Measurements from ENCODE around the gene USP6.
"Not testable (repeated sequence)": the region's sequence is repeated elsewhere in the genome, so short reads cannot be mapped to it uniquely, and the experiment has no call there.

USP6 gene

GRCh38 chr17:5191541-5192417 lies 75.9 kb downstream of the USP6 start, which contains the start of gene ZNF594:
Gene ZNF594, minus strand, starts transcription at chr17:5191868. Its CDS starts 7,612 bp downstream, at chr17:5184256.
- DNase-seq (ENCODE audit: low read depth in 2 of 2) = peak; percentile 96 to 97

GRCh38 chr17:5194346-5194745 lies 78.5 kb downstream of the USP6 start:
- no peak for DNase-seq (ENCODE audit: low read depth in 2 of 2)

GRCh38 chr17:5198472-5198871 lies 82.6 kb downstream of the USP6 start:
- no peak for DNase-seq (ENCODE audit: low read depth in 2 of 2)

DNA sequence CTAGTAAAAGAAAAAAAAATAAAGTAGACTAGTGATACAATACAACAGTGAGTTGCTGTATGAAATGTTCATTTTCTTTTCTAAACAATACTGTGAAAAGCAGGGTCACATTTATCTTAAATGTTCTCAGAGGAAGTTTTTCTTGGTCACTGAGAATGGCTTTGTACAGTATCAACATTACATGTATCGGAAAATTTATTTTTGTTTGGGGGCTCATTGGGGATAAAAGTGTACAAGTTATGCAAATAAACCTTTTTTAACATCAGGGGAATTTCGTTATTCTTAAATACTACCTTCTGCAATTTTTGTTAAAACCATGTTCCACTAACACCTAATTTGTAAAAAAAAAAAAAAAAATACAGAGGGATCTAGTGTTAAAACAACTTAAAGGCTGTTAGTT lies 84.5 kb downstream of the USP6 start:
- DNase-seq (ENCODE audit: low read depth in 2 of 2) = no peak

GRCh38 chr17:5201011-5201410 lies 85.2 kb downstream of the USP6 start:
- no peak for DNase-seq (ENCODE audit: low read depth in 2 of 2)

DNA sequence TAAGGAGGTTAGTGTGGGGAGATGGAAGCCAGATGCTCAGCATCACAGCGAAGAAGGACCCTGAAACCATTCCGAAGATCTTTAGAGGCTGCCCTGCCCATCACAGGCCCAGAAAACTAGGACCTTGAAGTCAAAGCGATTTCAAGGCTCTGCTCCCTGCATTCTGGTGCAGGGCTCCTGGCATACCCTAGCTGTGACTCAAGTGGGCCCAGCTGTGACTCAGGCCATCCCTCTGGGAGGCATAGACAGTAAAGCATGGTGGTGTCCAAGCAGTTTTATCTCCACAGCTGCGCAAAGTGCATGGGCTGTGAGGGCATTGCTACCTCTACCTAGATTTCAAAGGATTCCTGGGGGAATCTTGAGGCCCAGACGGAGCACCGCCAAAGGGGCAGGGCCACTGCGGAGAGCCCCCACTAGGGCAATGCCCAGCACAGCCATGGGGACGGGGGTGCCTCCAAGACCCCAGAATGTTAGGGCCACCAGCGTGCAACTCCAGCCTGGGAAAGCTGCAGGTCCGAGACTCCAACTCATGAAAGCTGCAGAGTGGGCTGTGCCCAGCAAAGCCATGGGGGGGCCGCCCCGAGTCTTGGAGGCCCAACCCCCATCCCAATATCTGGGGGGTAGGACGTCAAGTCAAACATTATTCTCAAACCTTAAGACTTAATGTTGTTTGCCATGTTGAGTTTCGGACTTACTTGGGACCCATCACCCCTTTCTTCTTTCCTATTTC lies 87.5 kb downstream of the USP6 start:
- DNase-seq (ENCODE audit: low read depth in 2 of 2) = no peak

GRCh38 chr17:5203908-5204294 lies 88.1 kb downstream of the USP6 start:
- DNase-seq (ENCODE audit: low read depth in 2 of 2) = no peak

DNA sequence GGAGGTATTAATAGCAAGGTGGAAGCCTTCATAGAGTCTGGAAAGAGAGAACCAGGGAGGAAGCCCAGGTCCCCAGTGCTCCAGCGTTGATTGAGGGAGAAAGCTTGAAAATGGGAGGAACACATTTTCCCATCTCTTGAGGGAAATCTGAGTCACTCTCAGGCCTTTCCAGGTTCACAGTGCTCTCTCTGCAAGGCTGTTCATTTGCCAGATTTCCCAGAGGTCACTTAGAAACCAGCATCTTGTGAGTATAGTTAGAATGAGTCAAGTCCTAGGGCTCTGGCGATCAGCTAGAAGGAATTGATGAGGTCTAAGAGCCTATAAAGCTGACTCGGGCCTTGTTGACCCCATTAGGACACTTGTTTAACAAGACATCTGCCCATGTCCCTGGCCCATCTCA lies 93.6 kb downstream of the USP6 start:
- DNase-seq (ENCODE audit: low read depth in 2 of 2) = no peak

GRCh38 chr17:5210091-5210490 lies 94.3 kb downstream of the USP6 start:
- no peak for DNase-seq (ENCODE audit: low read depth in 2 of 2)

GRCh38 chr17:5210614-5211252 lies 94.9 kb downstream of the USP6 start:
- no peak for DNase-seq (ENCODE audit: low read depth in 2 of 2)

DNA sequence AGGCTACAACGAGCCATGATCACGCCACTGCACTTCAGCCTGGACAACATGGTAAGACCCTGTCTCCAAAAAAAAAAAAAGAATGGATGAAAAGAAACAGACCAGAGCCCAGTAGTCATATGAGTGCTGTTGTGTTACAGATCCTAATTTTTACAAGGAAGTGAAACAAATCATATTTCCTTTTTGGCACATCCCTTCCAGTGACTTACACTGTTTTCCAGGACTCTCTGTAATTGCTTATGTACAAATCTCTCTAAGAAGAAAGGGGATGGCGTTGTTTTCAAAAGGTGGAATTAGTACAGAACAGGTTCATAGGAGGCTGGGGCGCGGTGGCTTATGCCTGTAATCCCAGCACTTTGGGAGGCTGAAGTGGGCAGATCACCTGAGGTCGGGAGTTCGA lies 95.6 kb downstream of the USP6 start:
- DNase-seq (ENCODE audit: low read depth in 2 of 2) = no peak

GRCh38 chr17:5217562-5217961 lies 101.7 kb downstream of the USP6 start:
- not testable (repeated sequence) for DNase-seq (ENCODE audit: low read depth in 2 of 2)

DNA sequence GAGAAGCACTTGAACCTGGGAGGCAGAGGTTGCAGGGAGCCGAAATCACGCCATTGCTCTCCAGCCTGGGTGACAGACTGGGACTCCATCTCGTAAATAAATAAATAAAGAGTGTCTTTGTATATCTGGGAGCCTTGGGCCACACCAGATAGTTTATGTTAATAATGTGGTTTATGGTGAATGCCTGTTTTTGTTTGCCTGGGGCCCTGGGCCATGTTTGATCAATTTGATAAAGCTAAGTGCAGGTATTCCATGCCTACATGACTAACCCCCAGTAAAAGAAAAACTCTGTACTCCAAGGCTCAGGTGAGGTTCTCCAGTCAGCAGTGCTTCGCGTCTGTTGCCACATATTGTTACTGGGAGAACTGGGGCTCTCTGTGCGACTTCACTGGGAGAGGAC lies 103.7 kb downstream of the USP6 start:
- no peak for DNase-seq (ENCODE audit: low read depth in 2 of 2)

GRCh38 chr17:5220074-5220473 lies 104.2 kb downstream of the USP6 start:
- DNase-seq (ENCODE audit: low read depth in 2 of 2) = no peak

DNA sequence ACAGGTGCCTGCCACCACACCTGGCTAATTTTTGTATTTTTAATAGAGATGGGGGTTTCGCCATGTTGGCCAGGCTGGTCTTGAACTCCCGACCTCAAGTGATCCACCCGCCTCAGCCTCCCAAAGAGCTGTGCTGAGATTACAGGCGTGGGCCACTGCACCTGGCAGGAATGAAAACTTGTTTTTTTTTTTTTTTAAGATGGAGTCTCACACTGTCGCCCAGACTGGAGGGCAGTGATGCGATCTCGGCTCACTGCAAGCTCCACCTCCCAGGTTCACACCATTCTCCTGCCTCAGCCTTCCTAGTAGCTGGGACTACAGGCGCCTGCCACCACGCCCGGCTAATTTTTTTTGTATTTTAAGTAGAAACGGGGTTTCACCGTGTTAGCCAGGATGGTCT lies 106.1 kb downstream of the USP6 start:
- DNase-seq (ENCODE audit: low read depth in 2 of 2) = not testable (repeated sequence)

Data from activated CD4-positive, alpha-beta T cell treated with anti-CD3 and anti-CD28 coated beads for 24 hours (primary cell).